SK-N-SH (cell line): Measurements from ENCODE around the gene GOLGA6D.
"Not testable (repeated sequence)": the region's sequence is repeated elsewhere in the genome, so short reads cannot be mapped to it uniquely, and the experiment has no call there.

Experiments used
- CTCF ChIP-seq: fragments of 200-600 bp; sonication (generic); IDR thresholded peaks from 2 replicates; pipeline ENCODE4 v1.6.1; 2017; ENCODE audit warnings: antibody characterized with exemption, mild to moderate bottlenecking, moderate library complexity
- EP300 ChIP-seq, 2 experiments: IDR thresholded peaks; 2 replicates each; pipeline versions ENCODE4 v1.4.0 to v1.6.1; 2012; ENCODE audit warnings: borderline replicate concordance in 1 of 2, low read depth in 1 of 2, low read length in 1 of 2
- EZH2phosphoT487 ChIP-seq: fragments of 200-600 bp; sonication (generic); IDR thresholded peaks from 2 replicates; pipeline ENCODE4 v1.6.1; 2017; ENCODE audit warnings: low read depth, mixed run types, mild to moderate bottlenecking, antibody characterized with exemption, moderate library complexity, borderline replicate concordance
- JUND ChIP-seq: IDR thresholded peaks from 2 replicates; pipeline ENCODE4 v1.4.0; 2012
- MAX ChIP-seq: IDR thresholded peaks from 2 replicates; pipeline ENCODE4 v1.4.0; 2012; ENCODE audit warnings: low read depth
- PBX3 ChIP-seq: IDR thresholded peaks from 2 replicates; pipeline ENCODE4; 2012
- POLR2AphosphoS5 ChIP-seq: IDR thresholded peaks from 2 replicates; pipeline ENCODE4 v1.6.1; 2012; ENCODE audit warnings: low read depth, low read length
- RCOR1 ChIP-seq: fragments of 150-350 bp; IDR thresholded peaks from 2 replicates; pipeline ENCODE4 v1.6.1; 2017; ENCODE audit warnings: antibody characterized with exemption, low read length
- SIN3A ChIP-seq: IDR thresholded peaks from 2 replicates; pipeline ENCODE4 v1.6.1; 2012; ENCODE audit warnings: low read depth, mild to moderate bottlenecking, low read length, moderate library complexity, borderline replicate concordance
- USF1 ChIP-seq: IDR thresholded peaks from 2 replicates; pipeline ENCODE4 v1.4.0; 2012; ENCODE audit warnings: low read depth, borderline replicate concordance

GRCh38 chr15:75300026-75300425, 17.4 kb downstream of the GOLGA6D start:
- TF ChIP-seq CTCF; SIN3A; JUND; PBX3; MAX; EZH2phosphoT487; USF1; EP300 (IDR thresholded peaks at IDR 0.05; ENCODE audit: borderline replicate concordance in 1 of 2, low read depth in 1 of 2, low read length in 1 of 2); RCOR1; POLR2AphosphoS5: not testable (repeated sequence)
